GM12878 (cell line): ENCODE data around the gene STXBP1.

Experiments
- CBX5 ChIP-seq: sonication (generic); IDR thresholded peaks from 2 replicates; pipeline ENCODE4 v1.6.1; 2016; ENCODE audit warnings: low read depth, moderate library complexity, mild to moderate bottlenecking, inconsistent platforms
- CTCF ChIP-seq, 3 experiments: IDR thresholded peaks in 2 of 3; conservative IDR thresholded peaks in 1 of 3; 2 replicates each; pipeline ENCODE4 v1.5.1; 2011; ENCODE audit warnings: low read depth in 3 of 3, low read length in 3 of 3, mild to moderate bottlenecking in 3 of 3, control low read depth in 2 of 3, moderate library complexity in 2 of 3, inconsistent platforms in 1 of 3, mixed read lengths in 1 of 3; ENCODE audit not compliant: control insufficient read depth in 2 of 3, insufficient read depth in 1 of 3; ENCODE audit errors: extremely low read depth in 1 of 3
- CUX1 ChIP-seq: IDR thresholded peaks from 2 replicates; pipeline ENCODE4 v1.6.1; 2012; ENCODE audit warnings: improper control_type of control experiment, low read depth, low read length; ENCODE audit not compliant: insufficient replicate concordance
- POLR2AphosphoS5 ChIP-seq: IDR thresholded peaks from 2 replicates; pipeline ENCODE4 v1.6.1; 2011; ENCODE audit warnings: mild to moderate bottlenecking, low read length, inconsistent platforms
- RAD21 ChIP-seq: IDR thresholded peaks from 2 replicates; pipeline ENCODE4 v1.6.1; 2011; ENCODE audit warnings: mild to moderate bottlenecking, low read depth, low read length, moderate library complexity; ENCODE audit not compliant: insufficient read depth
- REST ChIP-seq: IDR thresholded peaks from 2 replicates; pipeline ENCODE4 v1.6.1; 2012; ENCODE audit warnings: mild to moderate bottlenecking, low read depth, low read length
- RFX5 ChIP-seq: IDR thresholded peaks from 2 replicates; pipeline ENCODE4 v1.6.1; 2011; ENCODE audit warnings: low read depth, low read length, improper control_type of control experiment
- SP1 ChIP-seq: IDR thresholded peaks from one replicate; pipeline ENCODE4 v1.6.1; 2011; ENCODE audit warnings: low read depth, low read length
- TAF1 ChIP-seq: IDR thresholded peaks from 2 replicates; pipeline ENCODE4 v1.6.1; 2011; ENCODE audit warnings: mild to moderate bottlenecking, low read depth, low read length, borderline replicate concordance
- TCF7 ChIP-seq: IDR thresholded peaks from 2 replicates; pipeline ENCODE4 v1.6.1; 2014; ENCODE audit warnings: antibody characterized with exemption, borderline replicate concordance

- TF ChIP-seq RFX5 (no peak), CUX1 (no peak), REST (no peak), TAF1 (no peak), CTCF (IDR thresholded peaks at IDR 0.05 in 2 of 3, conservative IDR thresholded peaks at IDR 0.05 in 1 of 3; ENCODE audit: control insufficient read depth in 2 of 3, extremely low read depth in 1 of 3, insufficient read depth in 1 of 3, low read depth in 3 of 3, low read length in 3 of 3) (no peak), CBX5 (no peak), RAD21 (no peak), SP1 (no peak), TCF7 (no peak), POLR2AphosphoS5 (no peak)
Observed at GRCh38 chr9:127658428-127658827, 46.4 kb downstream of the STXBP1 start.
